ENCODE measurements around the gene CABP2. TPM values are rescaled to one million over a fixed set of nuclear protein-coding genes. Genes with fewer than 3 reads are reported as not detected.

The CABP2 gene
- polyA plus RNA-seq (2012; ENCODE audit: insufficient read length, low read depth) = not detected

GRCh38 chr11:67522844-67523555 is at the start of gene CABP2:
Gene CABP2 (minus strand): TSS chr11:67523446. CDS start chr11:67523326, 120 bp downstream.
- no peak for TF ChIP-seq TAF1 (IDR thresholded peaks at IDR 0.05; ENCODE audit: borderline replicate concordance, insufficient read depth, low read length)
- TF ChIP-seq REST (IDR thresholded peaks at IDR 0.05; ENCODE audit: insufficient read depth in 1 of 2, low read depth in 2 of 2, low read length in 2 of 2) = no peak
- TF ChIP-seq SIN3A (IDR thresholded peaks at IDR 0.05; ENCODE audit: borderline replicate concordance, insufficient read depth, low read length) = no peak
- no peak for TF ChIP-seq POLR2AphosphoS5 (IDR thresholded peaks at IDR 0.05; ENCODE audit: low read depth, low read length)
- no peak for TF ChIP-seq FOXP2 (optimal IDR thresholded peaks at IDR 0.05; ENCODE audit: borderline replicate concordance, extremely low read depth, extremely low read length, insufficient read depth)

- TF ChIP-seq TAF1 (IDR thresholded peaks at IDR 0.05; ENCODE audit: borderline replicate concordance, insufficient read depth, low read length) (no peak), SIN3A (IDR thresholded peaks at IDR 0.05; ENCODE audit: borderline replicate concordance, insufficient read depth, low read length) (no peak), FOXP2 (optimal IDR thresholded peaks at IDR 0.05; ENCODE audit: borderline replicate concordance, extremely low read depth, extremely low read length, insufficient read depth) (no peak), POLR2AphosphoS5 (IDR thresholded peaks at IDR 0.05; ENCODE audit: low read depth, low read length) (no peak), REST (IDR thresholded peaks at IDR 0.05; ENCODE audit: insufficient read depth in 1 of 2, low read depth in 2 of 2, low read length in 2 of 2) (no peak)
Observed at GRCh38 chr11:67572747-67573419, 49.6 kb upstream of the CABP2 start.

GRCh38 chr11:67572305-67572704 is 49.1 kb upstream of the CABP2 start:
- TF ChIP-seq TAF1 (IDR thresholded peaks at IDR 0.05; ENCODE audit: borderline replicate concordance, insufficient read depth, low read length) (no peak), FOXP2 (optimal IDR thresholded peaks at IDR 0.05; ENCODE audit: borderline replicate concordance, extremely low read depth, extremely low read length, insufficient read depth) (no peak), REST (IDR thresholded peaks at IDR 0.05; ENCODE audit: insufficient read depth in 1 of 2, low read depth in 2 of 2, low read length in 2 of 2) (no peak), POLR2AphosphoS5 (IDR thresholded peaks at IDR 0.05; ENCODE audit: low read depth, low read length) (no peak), SIN3A (IDR thresholded peaks at IDR 0.05; ENCODE audit: borderline replicate concordance, insufficient read depth, low read length) (no peak)

GRCh38 chr11:67571443-67571842 is 48.2 kb upstream of the CABP2 start:
- TF ChIP-seq FOXP2 (optimal IDR thresholded peaks at IDR 0.05; ENCODE audit: borderline replicate concordance, extremely low read depth, extremely low read length, insufficient read depth) (no peak), POLR2AphosphoS5 (IDR thresholded peaks at IDR 0.05; ENCODE audit: low read depth, low read length) (no peak), TAF1 (IDR thresholded peaks at IDR 0.05; ENCODE audit: borderline replicate concordance, insufficient read depth, low read length) (no peak), REST (IDR thresholded peaks at IDR 0.05; ENCODE audit: insufficient read depth in 1 of 2, low read depth in 2 of 2, low read length in 2 of 2) (no peak), SIN3A (IDR thresholded peaks at IDR 0.05; ENCODE audit: borderline replicate concordance, insufficient read depth, low read length) (no peak)

Data from PFSK-1 (cell line).